Astrocyte (in vitro differentiated cells and primary cell): Measurements from ENCODE around the gene SYNC.

Experiments
- EZH2 ChIP-seq: IDR thresholded peaks from 2 replicates; pipeline ENCODE4 v1.6.1; 2012; ENCODE audit warnings: mild to moderate bottlenecking, low read length, inconsistent platforms; ENCODE audit not compliant: insufficient read depth
- TF ChIP-seq, protein P1 (sequence below): IDR thresholded peaks from 2 replicates; pipeline ENCODE4 v1.5.1; 2011; ENCODE audit warnings: low read depth, mild to moderate bottlenecking, inconsistent platforms, low read length, moderate library complexity; ENCODE audit not compliant: insufficient read depth

DNA sequence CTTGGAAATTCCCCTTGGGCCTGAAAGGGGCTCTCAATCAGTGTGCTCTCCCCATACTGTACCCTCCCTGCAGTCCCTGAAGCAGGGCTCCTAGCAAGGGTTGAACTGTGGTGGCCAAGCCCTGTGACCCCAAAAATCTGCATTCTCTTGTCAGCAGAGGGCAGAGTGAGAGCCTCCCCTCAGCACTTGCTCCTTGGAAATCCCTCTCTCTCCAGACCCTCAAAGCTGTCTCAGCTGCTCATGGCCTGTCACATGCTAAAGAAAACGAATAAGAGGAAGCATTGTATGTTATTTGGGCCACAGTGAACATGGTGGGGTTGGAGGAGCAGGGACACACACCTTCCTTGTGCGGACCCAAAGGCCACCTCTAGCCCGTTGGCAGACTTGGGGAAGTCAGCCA lies 47.2 kb upstream of the SYNC start:
- TF ChIP-seq, protein P1, sequence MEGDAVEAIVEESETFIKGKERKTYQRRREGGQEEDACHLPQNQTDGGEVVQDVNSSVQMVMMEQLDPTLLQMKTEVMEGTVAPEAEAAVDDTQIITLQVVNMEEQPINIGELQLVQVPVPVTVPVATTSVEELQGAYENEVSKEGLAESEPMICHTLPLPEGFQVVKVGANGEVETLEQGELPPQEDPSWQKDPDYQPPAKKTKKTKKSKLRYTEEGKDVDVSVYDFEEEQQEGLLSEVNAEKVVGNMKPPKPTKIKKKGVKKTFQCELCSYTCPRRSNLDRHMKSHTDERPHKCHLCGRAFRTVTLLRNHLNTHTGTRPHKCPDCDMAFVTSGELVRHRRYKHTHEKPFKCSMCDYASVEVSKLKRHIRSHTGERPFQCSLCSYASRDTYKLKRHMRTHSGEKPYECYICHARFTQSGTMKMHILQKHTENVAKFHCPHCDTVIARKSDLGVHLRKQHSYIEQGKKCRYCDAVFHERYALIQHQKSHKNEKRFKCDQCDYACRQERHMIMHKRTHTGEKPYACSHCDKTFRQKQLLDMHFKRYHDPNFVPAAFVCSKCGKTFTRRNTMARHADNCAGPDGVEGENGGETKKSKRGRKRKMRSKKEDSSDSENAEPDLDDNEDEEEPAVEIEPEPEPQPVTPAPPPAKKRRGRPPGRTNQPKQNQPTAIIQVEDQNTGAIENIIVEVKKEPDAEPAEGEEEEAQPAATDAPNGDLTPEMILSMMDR: no peak
- TF ChIP-seq EZH2: no peak
